C1 segment of cervical spinal cord (tissue), 14 donors: ENCODE measurements around the gene DPH1.

ENCODE experiments used
- DNase-seq, 14 donors: peaks; one replicate each; lab custom pipeline; 2025; lab: John Stamatoyannopoulos, UW

DPH1 gene

GRCh38 chr17:2060681-2061440, 30.9 kb downstream of the DPH1 start:
- no peak for DNase-seq

GRCh38 chr17:2061441-2061958, 31.5 kb downstream of the DPH1 start:
- no peak for DNase-seq

GRCh38 chr17:2062571-2063183, 32.7 kb downstream of the DPH1 start:
- no peak for DNase-seq

GRCh38 chr17:2063261-2064146, 33.6 kb downstream of the DPH1 start:
- no peak for DNase-seq

GRCh38 chr17:2064147-2064489, 34.2 kb downstream of the DPH1 start:
- DNase-seq: no peak

GRCh38 chr17:2064520-2064971, 34.6 kb downstream of the DPH1 start:
- DNase-seq: no peak

- DNase-seq: no peak
Observed at GRCh38 chr17:2064980-2065785, 35.2 kb downstream of the DPH1 start.

GRCh38 chr17:2065949-2066400, 36.0 kb downstream of the DPH1 start:
- no peak for DNase-seq

GRCh38 chr17:2067048-2067561, 37.2 kb downstream of the DPH1 start:
- DNase-seq: no peak

- DNase-seq: no peak
Observed at GRCh38 chr17:2067608-2068024, 37.7 kb downstream of the DPH1 start.

GRCh38 chr17:2068031-2068518, 38.1 kb downstream of the DPH1 start:
- no peak for DNase-seq

- peak in 1 of 14 donors; percentile 84 for DNase-seq
Observed at GRCh38 chr17:2068519-2069051, 38.6 kb downstream of the DPH1 start.

GRCh38 chr17:2070241-2071023, 40.5 kb downstream of the DPH1 start:
- DNase-seq: no peak

- DNase-seq: no peak
Observed at GRCh38 chr17:2071024-2071385, 41.1 kb downstream of the DPH1 start.

- DNase-seq: no peak
Observed at GRCh38 chr17:2071455-2072281, 41.7 kb downstream of the DPH1 start.

GRCh38 chr17:2074919-2075318, 45.0 kb downstream of the DPH1 start:
- DNase-seq: no peak

- DNase-seq: no peak
Observed at GRCh38 chr17:2075336-2076086, 45.6 kb downstream of the DPH1 start.
